HCT116 (cell line): ENCODE measurements around the gene UBQLN2. TPM values are rescaled to one million over a fixed set of nuclear protein-coding genes. Genes with fewer than 3 reads are reported as not detected.

Source experiments
- ATAC-seq: fragments of 200-7000 bp; cut with Tn5 transposase; 2 replicates; pipeline ENCODE4 v1.9.1; 2020; ENCODE audit warnings: mild to moderate bottlenecking, moderate library complexity
- BruUV-seq: library from RNA; stranded (reverse); fragments of 400-500 nt; replicated peaks from 2 replicates; lab custom pipeline; 2021; lab: Mats Ljungman, UMichigan
- CTCF ChIA-PET: fragments of 300-600 bp; sonication (Branson Sonifier 250); formaldehyde crosslinking; loops from one replicate; lab custom pipeline; 2021; ENCODE audit warnings: antibody characterized with exemption; lab: Charles Lee
- POLR2A ChIA-PET: fragments of 300-600, 350-600 bp; sonication (Branson Sonifier 250); formaldehyde crosslinking; loops from one replicate; lab custom pipeline; 2021; ENCODE audit warnings: antibody characterized with exemption; lab: Charles Lee
- RAD21 ChIA-PET, 2 experiments: fragments of 300-600 bp; sonication (Branson Sonifier 250); formaldehyde crosslinking; loops; one replicate each; lab custom pipeline; 2023; ENCODE audit warnings: low total read pairs in 2 of 2; ENCODE audit not compliant: uncharacterized antibody in 2 of 2, unreplicated experiment in 2 of 2, low non-redundant PET in 1 of 2; lab: Charles Lee
- DNase-seq: peaks from one replicate; pipeline ENCODE4 v3.0.0-alpha.2; 2010; ENCODE audit warnings: low read depth, low spot score
- H2AFZ ChIP-seq: fragments of 200-600 bp; shearing (Covaris generic), sonication (generic); 2 replicates; pipeline ENCODE4 v1.6.1; 2017; ENCODE audit warnings: low read depth, mixed run types, mixed read lengths, antibody characterized with exemption, low read length; ENCODE audit not compliant: poor library complexity, severe bottlenecking
- H3K27ac ChIP-seq: 2 replicates; pipeline ENCODE4 v1.5.1; 2012; ENCODE audit warnings: low read depth, low read length
- H3K27me3 ChIP-seq: fragments of 200-600 bp; sonication (generic); 2 replicates; pipeline ENCODE4 v1.6.1; 2016; ENCODE audit warnings: mixed run types, low read length, mixed read lengths; ENCODE audit not compliant: insufficient read depth
- H3K36me3 ChIP-seq, 2 experiments: fragments of 200-500 bp in 1 of 2; fragments of 200-600 bp in 1 of 2; sonication (Bioruptor generic) in 1 of 2; sonication (generic) in 1 of 2; 2 replicates each; pipeline versions ENCODE4 v1.5.1 to v1.6.1; 2014 to 2016; ENCODE audit warnings: low read length in 2 of 2, inconsistent platforms in 1 of 2, mixed read lengths in 1 of 2, mixed run types in 1 of 2; ENCODE audit not compliant: insufficient read depth in 2 of 2, control insufficient read depth in 1 of 2
- H3K4me1 ChIP-seq, 2 experiments: fragments of 200-600 bp in 1 of 2; sonication (generic) in 1 of 2; 2 replicates each; pipeline versions ENCODE4 v1.5.1 to v1.6.1; 2012 to 2017; ENCODE audit warnings: low read length in 2 of 2, inconsistent platforms in 1 of 2, mild to moderate bottlenecking in 1 of 2, mixed read lengths in 1 of 2, mixed run types in 1 of 2, moderate library complexity in 1 of 2; ENCODE audit not compliant: insufficient read depth in 2 of 2, control insufficient read depth in 1 of 2
- H3K4me2 ChIP-seq: fragments of 200-600 bp; sonication (generic); 2 replicates; pipeline ENCODE4 v1.6.1; 2017; ENCODE audit warnings: mixed run types, low read length, mixed read lengths
- H3K4me3 ChIP-seq, 2 experiments: fragments of 200-600 bp in 1 of 2; sonication (generic) in 1 of 2; replicated peaks in 1 of 2; 2 replicates each; pipeline ENCODE4 v1.5.1; 2011 to 2016; ENCODE audit warnings: low read length in 2 of 2, control low read depth in 1 of 2, low read depth in 1 of 2, mild to moderate bottlenecking in 1 of 2, mixed read lengths in 1 of 2, mixed run types in 1 of 2
- H3K79me2 ChIP-seq: fragments of 200-600 bp; sonication (generic); 2 replicates; pipeline ENCODE4 v1.6.1; 2017; ENCODE audit warnings: mild to moderate bottlenecking, mixed run types, low read length, moderate library complexity, mixed read lengths; ENCODE audit not compliant: insufficient read depth
- H3K9ac ChIP-seq: fragments of 200-600 bp; sonication (generic); 2 replicates; pipeline ENCODE4 v1.6.1; 2016; ENCODE audit warnings: low read length, mixed read lengths
- H3K9me2 ChIP-seq: fragments of 200-600 bp; sonication (generic), shearing (Covaris generic); 2 replicates; pipeline ENCODE4 v1.6.1; 2017; ENCODE audit warnings: mixed run types, mild to moderate bottlenecking, moderate library complexity; ENCODE audit not compliant: insufficient read depth
- H3K9me3 ChIP-seq, 2 experiments: fragments of 200-500 bp in 1 of 2; fragments of 200-600 bp in 1 of 2; sonication (Bioruptor generic) in 1 of 2; sonication (generic) in 1 of 2; 2 replicates each; pipeline ENCODE4 v1.6.1; 2014 to 2017; ENCODE audit warnings: low read length in 2 of 2, mixed read lengths in 2 of 2, inconsistent platforms in 1 of 2, low read depth in 1 of 2, mild to moderate bottlenecking in 1 of 2, mixed run types in 1 of 2, moderate library complexity in 1 of 2; ENCODE audit not compliant: control insufficient read depth in 1 of 2, insufficient read depth in 1 of 2
- H4K20me1 ChIP-seq: fragments of 200-600 bp; sonication (generic), shearing (Covaris generic); 2 replicates; pipeline ENCODE4 v1.6.1; 2017; ENCODE audit warnings: mixed run types, mild to moderate bottlenecking, moderate library complexity; ENCODE audit not compliant: insufficient read depth
- ATF3 ChIP-seq: IDR thresholded peaks from 2 replicates; pipeline ENCODE4 v1.6.1; 2012
- CTCF ChIP-seq, 3 experiments: fragments of 200-600 bp in 1 of 3; sonication (generic) in 1 of 3; IDR thresholded peaks in 2 of 3; conservative IDR thresholded peaks in 1 of 3; 2 replicates each; pipeline ENCODE4 v1.5.1; 2012 to 2017; ENCODE audit warnings: low read depth in 2 of 3, low read length in 2 of 3, antibody characterized with exemption in 1 of 3, borderline replicate concordance in 1 of 3, control low read depth in 1 of 3, mild to moderate bottlenecking in 1 of 3, mixed read lengths in 1 of 3, mixed run types in 1 of 3, moderate library complexity in 1 of 3; ENCODE audit not compliant: insufficient read depth in 1 of 3
- FOSL1 ChIP-seq: IDR thresholded peaks from 2 replicates; pipeline ENCODE4 v1.6.1; 2012; ENCODE audit warnings: low read depth
- REST ChIP-seq: IDR thresholded peaks from 2 replicates; pipeline ENCODE4 v1.6.1; 2012; ENCODE audit warnings: low read depth
- intact Hi-C: fragments of 100-400 bp; cut with micrococcal nuclease; formaldehyde crosslinking; loops from 2 replicates; pipeline ENCODE4 v1.10.0; 2022
- total RNA-seq: library from RNA; stranded (reverse); gene quantifications from one replicate; pipeline ENCODE4 v1.2.1, GENCODE V29; 2021; ENCODE audit not compliant: unreplicated experiment

Gene UBQLN2
- total RNA-seq, 1 experiment from 2014 or later, result 20.9 TPM

- Histone ChIP-seq H3K9me3 (no peaks in the 10 kb centered on the region), H3K4me3 (no peak overlapping the region), H3K36me3 (no peaks in the 10 kb centered on the region), H3K79me2 (no peaks in the 10 kb centered on the region), H4K20me1 (no peaks in the 10 kb centered on the region), H3K9ac (no peak overlapping the region), H3K27me3 (no peaks in the 10 kb centered on the region), H3K4me2 (no peak overlapping the region), H2AFZ (no peak overlapping the region), H3K27ac (no peak overlapping the region), H3K4me1 (no peaks in the 10 kb centered on the region), H3K9me2 (no peaks in the 10 kb centered on the region)
- BruUV-seq, result no TSS peak
- POLR2A ChIA-PET, result no interaction called here
- intact Hi-C loops, result no loop called here
- CTCF ChIA-PET, result no interaction called here
- no peak for DNase-seq
- RAD21 ChIA-PET, result no interaction called here
- ATAC-seq, result no peak
- no peak for TF ChIP-seq CTCF (IDR thresholded peaks at IDR 0.05 in 2 of 3, conservative IDR thresholded peaks at IDR 0.05 in 1 of 3; ENCODE audit: borderline replicate concordance in 1 of 3, insufficient read depth in 1 of 3, low read depth in 2 of 3, low read length in 2 of 3)
- no peak for TF ChIP-seq FOSL1
- no peak for TF ChIP-seq ATF3
- TF ChIP-seq REST, result no peak
Measured at GRCh38 chrX:56530011-56530410, 33.4 kb upstream of the UBQLN2 start.
